IPS-18a (cell line): ENCODE results near the gene ELANE.

Experiments
- H3K27ac ChIP-seq: one replicate; pipeline ENCODE4 v1.5.1; 2013; ENCODE audit warnings: low read length
- H3K27me3 ChIP-seq: one replicate; pipeline ENCODE4 v1.6.1; 2013; ENCODE audit warnings: mild to moderate bottlenecking, low read length; ENCODE audit not compliant: control insufficient read depth, insufficient read depth
- H3K36me3 ChIP-seq: one replicate; pipeline ENCODE4 v1.6.1; 2013; ENCODE audit warnings: low read depth, low read length; ENCODE audit not compliant: control insufficient read depth
- H3K4me1 ChIP-seq: one replicate; pipeline ENCODE4 v1.6.1; 2013; ENCODE audit warnings: low read depth, low read length; ENCODE audit not compliant: control insufficient read depth
- H3K4me3 ChIP-seq: one replicate; pipeline ENCODE4 v1.5.1; 2013; ENCODE audit warnings: low read length
- H3K9ac ChIP-seq: one replicate; pipeline ENCODE4 v1.6.1; 2013; ENCODE audit warnings: mild to moderate bottlenecking, low read length, moderate library complexity
- H3K9me3 ChIP-seq: one replicate; pipeline ENCODE4 v1.6.1; 2013; ENCODE audit warnings: low read depth, low read length; ENCODE audit not compliant: control insufficient read depth

Gene ELANE

DNA sequence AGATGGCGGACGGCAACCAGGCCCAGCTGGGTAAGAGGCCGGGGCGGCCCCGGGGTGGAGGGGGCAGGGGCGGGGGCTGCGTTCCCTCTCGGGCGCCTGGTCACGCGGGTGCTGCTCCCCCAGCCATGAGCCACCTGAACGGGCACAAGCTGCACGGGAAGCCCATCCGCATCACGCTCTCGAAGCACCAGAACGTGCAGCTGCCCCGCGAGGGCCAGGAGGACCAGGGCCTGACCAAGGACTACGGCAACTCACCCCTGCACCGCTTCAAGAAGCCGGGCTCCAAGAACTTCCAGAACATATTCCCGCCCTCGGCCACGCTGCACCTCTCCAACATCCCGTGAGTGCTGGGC lies 43.7 kb upstream of the ELANE start:
- H3K36me3 ChIP-seq = peaks cover 82% of the 10 kb centered on the region
- H3K27ac ChIP-seq = no peak overlapping the region
- H3K9ac ChIP-seq = no peak overlapping the region
- H3K4me3 ChIP-seq = no peak overlapping the region
- H3K27me3 ChIP-seq = no peaks in the 10 kb centered on the region
- H3K9me3 ChIP-seq = no peaks in the 10 kb centered on the region
- H3K4me1 ChIP-seq = no peaks in the 10 kb centered on the region

DNA sequence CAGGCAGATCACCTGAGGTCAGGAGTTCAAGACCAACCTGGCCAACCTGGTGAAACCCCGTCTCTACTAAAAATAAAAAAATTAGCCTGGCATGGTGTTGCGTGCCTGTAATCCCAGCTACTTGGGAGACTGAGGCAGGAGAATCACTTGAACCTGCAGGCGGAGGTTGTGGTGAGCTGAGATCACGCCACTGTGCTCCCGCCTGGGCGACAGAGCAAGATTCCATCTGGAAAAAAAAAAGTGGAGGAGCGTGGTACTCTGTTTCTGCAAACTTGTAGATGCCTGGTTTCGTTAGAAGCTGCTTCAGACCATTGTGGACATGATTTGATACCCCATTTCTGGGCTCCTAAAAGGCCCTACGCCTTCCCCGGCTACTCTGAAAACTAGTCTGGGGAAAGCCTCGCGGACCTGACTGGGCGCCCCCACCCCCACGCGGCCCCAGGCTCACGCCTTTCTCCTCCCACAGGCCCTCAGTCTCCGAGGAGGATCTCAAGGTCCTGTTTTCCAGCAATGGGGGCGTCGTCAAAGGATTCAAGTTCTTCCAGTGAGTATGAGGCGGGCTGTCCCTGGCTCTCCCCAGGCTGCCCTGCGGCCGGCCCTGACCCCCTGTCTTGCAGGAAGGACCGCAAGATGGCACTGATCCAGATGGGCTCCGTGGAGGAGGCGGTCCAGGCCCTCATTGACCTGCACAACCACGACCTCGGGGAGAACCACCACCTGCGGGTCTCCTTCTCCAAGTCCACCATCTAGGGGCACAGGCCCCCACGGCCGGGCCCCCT lies 41.8 kb upstream of the ELANE start:
- Histone ChIP-seq H3K4me1 (no peaks in the 10 kb centered on the region), H3K9ac (no peak overlapping the region), H3K27ac (no peak overlapping the region), H3K27me3 (no peaks in the 10 kb centered on the region), H3K4me3 (no peak overlapping the region), H3K36me3 (peaks cover 66% of the 10 kb centered on the region), H3K9me3 (no peaks in the 10 kb centered on the region)

DNA sequence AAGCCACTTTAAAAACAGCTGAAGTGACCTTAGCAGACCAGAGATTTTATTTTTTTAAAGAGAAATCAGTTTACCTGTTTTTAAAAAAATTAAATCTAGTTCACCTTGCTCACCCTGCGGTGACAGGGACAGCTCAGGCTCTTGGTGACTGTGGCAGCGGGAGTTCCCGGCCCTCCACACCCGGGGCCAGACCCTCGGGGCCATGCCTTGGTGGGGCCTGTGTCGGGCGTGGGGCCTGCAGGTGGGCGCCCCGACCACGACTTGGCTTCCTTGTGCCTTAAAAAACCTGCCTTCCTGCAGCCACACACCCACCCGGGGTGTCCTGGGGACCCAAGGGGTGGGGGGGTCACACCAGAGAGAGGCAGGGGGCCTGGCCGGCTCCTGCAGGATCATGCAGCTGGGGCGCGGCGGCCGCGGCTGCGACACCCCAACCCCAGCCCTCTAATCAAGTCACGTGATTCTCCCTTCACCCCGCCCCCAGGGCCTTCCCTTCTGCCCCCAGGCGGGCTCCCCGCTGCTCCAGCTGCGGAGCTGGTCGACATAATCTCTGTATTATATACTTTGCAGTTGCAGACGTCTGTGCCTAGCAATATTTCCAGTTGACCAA lies 41.1 kb upstream of the ELANE start:
- no peak overlapping the region for H3K9ac ChIP-seq
- no peak overlapping the region for H3K27ac ChIP-seq
- no peak overlapping the region for H3K4me3 ChIP-seq
- no peaks in the 10 kb centered on the region for H3K9me3 ChIP-seq
- H3K27me3 ChIP-seq = no peaks in the 10 kb centered on the region
- H3K4me1 ChIP-seq = no peaks in the 10 kb centered on the region
- H3K36me3 ChIP-seq = peaks cover 59% of the 10 kb centered on the region

DNA sequence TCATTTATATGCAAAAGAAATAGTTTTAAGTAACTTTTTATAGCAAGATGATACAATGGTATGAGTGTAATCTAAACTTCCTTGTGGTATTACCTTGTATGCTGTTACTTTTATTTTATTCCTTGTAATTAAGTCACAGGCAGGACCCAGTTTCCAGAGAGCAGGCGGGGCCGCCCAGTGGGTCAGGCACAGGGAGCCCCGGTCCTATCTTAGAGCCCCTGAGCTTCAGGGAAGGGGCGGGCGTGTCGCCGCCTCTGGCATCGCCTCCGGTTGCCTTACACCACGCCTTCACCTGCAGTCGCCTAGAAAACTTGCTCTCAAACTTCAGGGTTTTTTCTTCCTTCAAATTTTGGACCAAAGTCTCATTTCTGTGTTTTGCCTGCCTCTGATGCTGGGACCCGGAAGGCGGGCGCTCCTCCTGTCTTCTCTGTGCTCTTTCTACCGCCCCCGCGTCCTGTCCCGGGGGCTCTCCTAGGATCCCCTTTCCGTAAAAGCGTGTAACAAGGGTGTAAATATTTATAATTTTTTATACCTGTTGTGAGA lies 40.5 kb upstream of the ELANE start:
- Histone ChIP-seq H3K9ac (no peak overlapping the region), H3K27me3 (no peaks in the 10 kb centered on the region), H3K9me3 (no peaks in the 10 kb centered on the region), H3K4me3 (no peak overlapping the region), H3K27ac (no peak overlapping the region), H3K36me3 (peaks cover 55% of the 10 kb centered on the region), H3K4me1 (no peaks in the 10 kb centered on the region)

DNA sequence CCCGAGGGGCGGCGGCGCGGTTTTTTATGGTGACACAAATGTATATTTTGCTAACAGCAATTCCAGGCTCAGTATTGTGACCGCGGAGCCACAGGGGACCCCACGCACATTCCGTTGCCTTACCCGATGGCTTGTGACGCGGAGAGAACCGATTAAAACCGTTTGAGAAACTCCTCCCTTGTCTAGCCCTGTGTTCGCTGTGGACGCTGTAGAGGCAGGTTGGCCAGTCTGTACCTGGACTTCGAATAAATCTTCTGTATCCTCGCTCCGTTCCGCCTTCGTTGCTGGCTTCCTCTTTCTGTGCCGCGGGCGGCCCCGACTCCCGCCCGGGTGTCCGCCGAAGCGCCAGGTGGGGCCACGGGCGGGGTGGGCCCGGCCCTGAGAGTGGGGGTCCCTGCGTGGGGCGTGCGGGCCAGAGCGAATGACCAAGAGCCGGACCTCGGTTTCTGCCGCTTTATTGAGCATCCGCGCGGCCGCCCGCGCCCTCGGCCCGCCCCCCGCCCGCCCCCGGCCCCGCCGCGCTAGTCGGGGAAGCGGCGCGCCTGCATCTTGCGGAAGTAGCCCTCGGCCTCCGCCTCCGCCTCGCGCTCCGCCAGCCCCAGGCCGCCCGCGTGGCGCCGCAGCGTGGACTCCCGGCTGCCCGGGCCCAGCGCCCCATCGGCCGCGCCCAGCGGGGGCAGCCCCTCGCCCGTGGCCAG lies 39.9 kb upstream of the ELANE start:
- Histone ChIP-seq H3K27ac (no peak overlapping the region), H3K4me3 (no peak overlapping the region), H3K9me3 (no peaks in the 10 kb centered on the region), H3K4me1 (no peaks in the 10 kb centered on the region), H3K36me3 (peaks cover 49% of the 10 kb centered on the region), H3K9ac (no peak overlapping the region), H3K27me3 (no peaks in the 10 kb centered on the region)

DNA sequence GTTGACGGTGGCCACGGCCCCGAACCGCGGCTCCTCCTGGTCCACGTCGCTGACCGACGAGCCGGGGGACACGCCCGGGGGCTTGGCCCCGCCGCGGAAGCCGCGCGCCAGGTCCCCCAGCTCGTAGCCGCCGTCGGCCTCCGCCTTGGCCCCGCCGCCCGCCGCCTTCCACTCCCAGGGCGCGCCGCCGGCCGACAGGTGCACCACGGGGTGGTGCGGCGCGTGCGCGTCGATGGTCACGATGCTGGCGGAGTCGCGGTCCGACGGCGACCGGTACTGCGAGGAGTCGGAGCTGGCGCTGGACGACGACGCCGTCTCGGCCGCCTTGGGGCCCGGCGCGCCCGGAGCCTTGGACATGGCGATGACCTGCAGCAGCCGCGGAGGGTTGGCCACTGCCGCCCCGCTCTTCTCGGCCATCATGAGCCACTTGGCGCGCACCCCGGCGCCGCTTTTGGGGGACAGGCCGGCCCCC lies 39.3 kb upstream of the ELANE start:
- H3K36me3 ChIP-seq = peaks cover 43% of the 10 kb centered on the region

DNA sequence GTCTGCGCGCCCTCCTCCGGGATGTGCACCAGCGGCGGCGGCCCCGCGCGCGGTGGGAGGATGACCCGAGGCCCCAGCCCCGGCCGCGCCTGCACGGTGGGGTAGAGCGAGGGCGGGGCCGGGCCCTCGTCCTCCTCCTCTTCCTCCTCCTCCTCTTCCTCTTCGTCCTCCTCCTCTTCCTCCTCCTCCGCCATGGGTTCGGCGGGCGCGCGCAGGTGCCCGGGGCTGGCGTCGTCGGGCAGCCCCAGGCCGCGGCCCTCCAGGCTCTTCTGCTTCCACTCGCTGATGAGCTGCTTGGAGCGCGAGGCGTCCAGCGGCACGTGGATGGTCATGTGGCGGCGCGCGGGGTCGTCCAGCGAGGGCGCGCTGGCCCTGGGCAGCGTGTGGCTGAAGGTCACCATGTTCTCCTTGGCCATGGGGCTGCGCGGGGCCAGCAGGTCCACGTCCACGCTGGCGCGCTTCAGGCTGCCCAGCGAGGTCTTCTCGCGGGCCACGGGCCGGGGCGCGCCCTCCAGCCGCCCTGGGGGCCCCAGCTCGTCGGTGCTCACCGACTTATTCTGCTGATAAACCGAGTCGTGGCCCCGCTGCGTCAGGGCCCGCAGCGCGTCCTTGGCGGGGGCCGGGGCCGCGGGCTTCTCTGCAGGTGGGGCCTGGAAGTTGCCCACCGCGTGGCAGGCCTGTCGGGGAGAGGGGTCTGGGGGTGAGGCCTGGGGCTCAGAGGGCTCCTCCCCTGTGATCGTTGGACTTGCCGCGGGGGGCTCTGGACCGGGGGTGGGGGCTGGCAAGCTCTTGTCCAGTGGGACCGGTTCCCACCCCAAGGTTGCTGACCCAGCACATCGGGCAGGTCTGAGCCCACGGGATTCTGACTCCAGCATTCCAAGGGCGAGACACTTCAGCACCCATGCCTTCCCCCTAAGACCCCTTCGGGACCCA lies 38.6 kb upstream of the ELANE start:
- H3K27ac ChIP-seq = no peak overlapping the region
- H3K9ac ChIP-seq = no peak overlapping the region
- H3K36me3 ChIP-seq = peaks cover 38% of the 10 kb centered on the region
- no peaks in the 10 kb centered on the region for H3K9me3 ChIP-seq
- H3K27me3 ChIP-seq = no peaks in the 10 kb centered on the region
- no peaks in the 10 kb centered on the region for H3K4me1 ChIP-seq
- H3K4me3 ChIP-seq = no peak overlapping the region

More for the DNA sequence above, 39.3 kb upstream of the ELANE start:
- no peak overlapping the region for H3K27ac ChIP-seq
- H3K9ac ChIP-seq = no peak overlapping the region
- H3K4me1 ChIP-seq = no peaks in the 10 kb centered on the region
- H3K4me3 ChIP-seq = no peak overlapping the region
- no peaks in the 10 kb centered on the region for H3K9me3 ChIP-seq
- no peaks in the 10 kb centered on the region for H3K27me3 ChIP-seq

DNA sequence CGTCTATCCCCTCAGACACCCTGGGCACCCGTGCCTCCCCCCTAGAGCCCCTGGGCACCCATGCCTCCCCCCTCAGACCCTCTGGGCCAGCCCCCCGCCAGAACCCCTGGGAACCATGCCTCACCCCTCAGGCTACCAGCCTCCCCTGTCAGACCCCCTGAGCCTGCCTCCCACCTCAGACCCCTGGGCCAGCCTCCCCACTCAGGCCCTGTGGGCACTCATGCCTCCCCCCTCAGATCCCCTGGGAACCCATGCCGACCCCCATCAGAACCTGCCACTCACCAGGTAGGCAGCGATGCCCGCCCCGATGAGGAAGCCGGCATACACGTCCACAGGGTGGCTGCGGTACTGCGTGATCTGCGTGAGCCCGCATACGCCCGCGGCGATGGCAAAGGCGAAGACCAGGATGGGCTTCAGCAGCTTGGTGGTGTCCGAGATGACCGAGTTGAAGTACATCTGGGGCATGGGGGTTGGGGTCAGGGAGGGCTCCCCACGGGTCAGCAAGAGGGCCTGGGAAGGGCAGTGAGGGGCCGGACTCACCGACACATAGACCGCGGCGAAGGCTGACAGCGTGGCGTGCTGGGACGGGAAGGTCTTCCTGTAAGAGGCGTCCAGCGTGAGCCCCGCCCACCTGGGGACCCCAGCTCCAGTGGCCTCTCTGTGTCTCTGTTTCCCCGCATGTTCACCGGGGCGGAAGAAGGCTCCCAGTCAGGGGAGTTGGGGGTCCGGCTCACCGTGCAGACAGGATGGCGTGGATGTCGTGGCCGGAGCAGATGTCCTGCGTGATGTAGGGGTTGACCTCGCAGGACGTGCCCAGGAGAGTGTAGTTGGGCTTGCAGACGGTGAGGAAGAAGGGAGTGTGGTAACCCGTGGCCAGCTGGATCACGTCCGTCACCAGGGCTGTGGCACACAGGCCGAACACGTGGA lies 37.7 kb upstream of the ELANE start:
- Histone ChIP-seq H3K9ac (no peak overlapping the region), H3K27me3 (no peaks in the 10 kb centered on the region), H3K36me3 (peaks cover 31% of the 10 kb centered on the region), H3K27ac (no peak overlapping the region), H3K4me3 (no peak overlapping the region), H3K9me3 (no peaks in the 10 kb centered on the region), H3K4me1 (no peaks in the 10 kb centered on the region)

DNA sequence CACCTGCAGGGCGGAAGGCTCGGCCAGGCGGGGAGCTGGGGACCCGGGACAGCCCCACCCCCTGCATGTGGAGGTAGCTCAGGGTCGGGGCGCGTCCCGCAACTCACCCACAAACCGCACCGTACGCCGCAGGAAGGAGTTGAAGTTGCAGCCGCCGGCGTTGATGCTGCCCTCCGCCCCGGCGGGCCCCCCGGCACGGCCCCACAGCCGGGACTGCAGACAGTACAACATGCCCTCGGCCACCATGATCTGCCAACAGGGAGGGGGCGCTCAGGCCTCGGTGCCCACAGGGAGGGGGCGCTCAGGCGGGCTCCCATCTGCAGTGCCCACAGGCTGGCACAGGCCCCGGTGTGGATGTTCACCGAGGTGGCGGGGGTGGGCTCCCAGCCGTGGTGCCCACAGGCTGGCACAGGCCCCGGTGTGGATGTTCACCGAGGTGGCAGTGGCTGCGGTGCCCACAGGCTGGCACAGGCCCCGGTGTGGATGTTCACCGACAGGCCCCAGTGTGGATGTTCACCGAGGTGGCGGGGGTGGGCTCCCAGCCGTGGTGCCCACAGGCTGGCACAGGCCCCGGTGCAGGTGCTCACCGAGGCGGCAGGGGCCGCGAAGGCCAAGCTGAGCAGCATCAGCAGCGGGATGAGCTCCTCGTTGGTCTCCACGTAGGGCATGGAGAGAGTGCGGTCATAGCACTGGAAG lies 36.9 kb upstream of the ELANE start:
- no peak overlapping the region for H3K4me3 ChIP-seq
- H3K4me1 ChIP-seq = no peaks in the 10 kb centered on the region
- H3K27ac ChIP-seq = no peak overlapping the region
- H3K9ac ChIP-seq = no peak overlapping the region
- no peaks in the 10 kb centered on the region for H3K27me3 ChIP-seq
- H3K36me3 ChIP-seq = peaks cover 23% of the 10 kb centered on the region
- no peaks in the 10 kb centered on the region for H3K9me3 ChIP-seq
